Measurements from ENCODE around the gene CNN1. TPM values are rescaled to one million over a fixed set of nuclear protein-coding genes. Genes with fewer than 3 reads are reported as not detected.

CNN1 gene
- total RNA-seq, 1 experiment from 2014 or later = 15.7 TPM

- no peaks in the 10 kb centered on the region for H3K27me3 Mint-ChIP-seq (ENCODE audit: low read depth)
- no peak overlapping the region for H2AFZ ChIP-seq (ENCODE audit: low read length)
- H2BK12ac ChIP-seq (ENCODE audit: insufficient read length, low read depth, low read length) = no peak overlapping the region
- H3K23ac ChIP-seq (ENCODE audit: insufficient read length, low read depth, low read length) = no peak overlapping the region
- no peaks in the 10 kb centered on the region for H3K9me3 Mint-ChIP-seq
- H3K18ac ChIP-seq (ENCODE audit: insufficient read length, low read depth, low read length) = no peak overlapping the region
- no peak overlapping the region for H3K9ac ChIP-seq (ENCODE audit: extremely low read depth, insufficient read length, low read length)
- no peak overlapping the region for H3T11ph ChIP-seq (ENCODE audit: low read length)
- no peaks in the 10 kb centered on the region for H3K79me2 ChIP-seq (ENCODE audit: insufficient read depth, low read length)
- no peaks in the 10 kb centered on the region for H3K27me3 ChIP-seq (ENCODE audit: insufficient read depth, low read length)
- H2BK5ac ChIP-seq (ENCODE audit: insufficient read length, low read length) = no peak overlapping the region
- H3K36me3 Mint-ChIP-seq (ENCODE audit: insufficient read depth in 1 of 3, low read depth in 3 of 3) = peaks cover 2 to 27% (median 12%) of the 10 kb centered on the region in 3 experiments; a peak in 4 of 7 replicates
- no peak overlapping the region for H3K4me3 Mint-ChIP-seq
- H3K4me1 Mint-ChIP-seq = peaks cover 2 to 5% of the 10 kb centered on the region in 2 experiments; a peak in 3 of 4 replicates
- peaks cover 3% of the 10 kb centered on the region for H3K23me2 ChIP-seq (ENCODE audit: insufficient read length, low read depth, low read length, poor library complexity, severe bottlenecking)
- no peak for TF ChIP-seq CTCF (conservative IDR thresholded peaks at IDR 0.05)
- no peak overlapping the region for H4K91ac ChIP-seq (ENCODE audit: insufficient read length, low read depth, low read length)
- no peak for DNase-seq
- no CpG with 5 or more reads among the region's 10 CpGs for WGBS (ENCODE audit: extremely low coverage, insufficient read length, low lambda C conversion rate)
- H4K8ac ChIP-seq (replicated peaks; ENCODE audit: insufficient read length, low read depth, low read length) = no peak overlapping the region
- H3K27ac Mint-ChIP-seq = 0 out of 7 replicates have a peak overlapping the region, but pooled peaks of 1 of the 3 experiments have one; percentile 17
- no peaks in the 10 kb centered on the region for H3K9me3 ChIP-seq (ENCODE audit: control insufficient read depth, low read depth, low read length)
- no peak overlapping the region for H2AK5ac ChIP-seq (ENCODE audit: insufficient read length, low read length)
- no peak overlapping the region for H3K4ac ChIP-seq (ENCODE audit: low read depth, low read length)
- H2BK20ac ChIP-seq (ENCODE audit: low read depth, low read length, poor library complexity, severe bottlenecking) = no peak overlapping the region
- no peaks in the 10 kb centered on the region for H3K79me1 ChIP-seq (ENCODE audit: insufficient read depth, low read depth, low read length, poor library complexity, severe bottlenecking)
- no peaks in the 10 kb centered on the region for H3K4me1 ChIP-seq (ENCODE audit: insufficient read depth, low read length)
- H3K14ac ChIP-seq (ENCODE audit: insufficient read depth, low read length) = no peak overlapping the region
- H3K4me2 ChIP-seq (ENCODE audit: insufficient read depth, insufficient read length, low read length) = no peak overlapping the region
- H2BK120ac ChIP-seq (ENCODE audit: low read depth, low read length, poor library complexity, severe bottlenecking) = no peak overlapping the region
- H2BK15ac ChIP-seq (ENCODE audit: low read depth, low read length) = no peak overlapping the region
- H4K5ac ChIP-seq (ENCODE audit: insufficient read length, low read depth, low read length) = no peak overlapping the region
- H3K56ac ChIP-seq (ENCODE audit: insufficient read length, low read depth, low read length) = no peak overlapping the region
- no peak overlapping the region for H3K27ac ChIP-seq (ENCODE audit: insufficient read length, low read depth, low read length)
- H4K20me1 ChIP-seq (ENCODE audit: control insufficient read depth, insufficient read depth, insufficient read length) = no peaks in the 10 kb centered on the region
Measured at GRCh38 chr19:11495481-11495880, 43.2 kb upstream of the CNN1 start.
